BJ (cell line): ENCODE data around the gene CCDC57. TPM values are rescaled to one million over a fixed set of nuclear protein-coding genes. Genes with fewer than 3 reads are reported as not detected.

Experiments
- CTCF ChIA-PET: fragments of 350-600 bp; formaldehyde crosslinking; extraction: SDS; loops from one replicate; lab custom pipeline; 2021; ENCODE audit warnings: antibody characterized with exemption, inconsistent platforms; lab: Yijun Ruan, JAX
- POLR2A ChIA-PET: fragments of 300-600 bp; sonication (Branson Sonifier 250); formaldehyde crosslinking; extraction: SDS; loops from one replicate; lab custom pipeline; 2021; ENCODE audit warnings: antibody characterized with exemption; lab: Charles Lee
- DNase-seq: peaks from one replicate; pipeline ENCODE4 v3.0.0-alpha.2; 2011; ENCODE audit warnings: low read depth
- H3K27me3 ChIP-seq: 2 replicates; pipeline ENCODE4 v1.6.0; 2011; ENCODE audit warnings: low read length; ENCODE audit not compliant: control insufficient read depth, insufficient read depth
- H3K36me3 ChIP-seq: 2 replicates; pipeline ENCODE4 v1.5.1; 2011; ENCODE audit warnings: low read length; ENCODE audit not compliant: control insufficient read depth, insufficient read depth
- H3K4me3 ChIP-seq: 2 replicates; pipeline ENCODE4 v1.5.1; 2011; ENCODE audit warnings: low read depth, mild to moderate bottlenecking, control low read depth, low read length
- CTCF ChIP-seq: IDR thresholded peaks from 2 replicates; pipeline ENCODE4 v1.5.1; 2011; ENCODE audit warnings: low read depth, mild to moderate bottlenecking, control low read depth, inconsistent platforms, low read length, moderate library complexity; ENCODE audit not compliant: insufficient read depth
- polyA plus RNA-seq: library from polyadenylated mRNA; depleted of rRNA; stranded (reverse); fragments of >200 nt; gene quantifications from 2 replicates; pipeline ENCODE4 v1.2.3, GENCODE V29; 2011

Gene CCDC57
- polyA plus RNA-seq, 1 experiment = 15.4 TPM

GRCh38 chr17:82062984-82063368, 149.7 kb downstream of the CCDC57 start:
- Histone ChIP-seq H3K36me3 (peaks cover 37% of the 10 kb centered on the region), H3K27me3 (no peaks in the 10 kb centered on the region), H3K4me3 (no peak overlapping the region)
- no peak for DNase-seq
- ChIA-PET POLR2A (no interaction called here), CTCF (no interaction called here)
- TF ChIP-seq CTCF = no peak

DNA sequence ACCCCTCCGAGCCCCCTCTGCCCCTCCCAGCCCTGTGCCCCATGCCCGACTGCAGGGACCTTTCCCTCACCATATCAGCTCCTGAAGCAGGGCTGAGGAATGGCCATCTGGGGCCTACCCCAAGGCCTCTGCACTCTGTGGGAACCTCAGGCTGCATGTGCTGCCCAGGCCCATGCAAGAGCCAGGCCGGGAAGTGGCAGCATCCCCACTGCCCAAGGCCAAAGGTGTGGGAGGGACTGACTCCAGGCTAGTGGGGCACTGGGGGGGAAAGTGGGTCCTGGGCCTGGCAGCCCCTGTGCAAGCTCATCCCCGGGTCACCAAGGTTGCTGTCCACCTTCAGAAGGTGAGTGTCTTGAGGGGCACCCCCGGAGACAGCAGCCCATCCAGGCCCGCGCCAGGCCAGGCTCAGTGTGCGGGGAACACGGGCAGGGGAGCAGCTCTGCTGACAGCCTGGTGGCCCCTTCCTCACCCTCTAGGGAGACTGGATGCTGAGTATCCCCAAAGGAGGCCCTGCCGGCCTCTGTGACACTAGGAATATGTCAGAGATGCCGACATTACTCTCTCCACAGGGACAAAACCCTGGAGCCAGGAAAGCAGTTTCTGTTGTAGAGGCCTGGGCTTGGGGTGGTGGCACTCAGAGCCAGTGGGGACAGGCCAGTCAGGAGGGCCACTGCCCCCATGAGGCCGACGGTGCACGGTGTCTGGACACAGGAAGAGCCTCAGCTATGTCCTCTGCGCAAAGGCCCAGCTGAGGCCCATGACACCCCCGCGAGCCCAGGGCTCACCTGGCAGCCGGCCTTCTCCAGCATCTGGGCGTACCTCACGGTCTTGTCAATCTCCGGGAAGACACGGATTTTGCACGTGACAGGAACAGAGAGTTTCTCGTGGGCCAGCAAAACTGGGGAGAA, 150.3 kb downstream of the CCDC57 start:
- DNase-seq = no peak
- no peaks in the 10 kb centered on the region for H3K27me3 ChIP-seq
- TF ChIP-seq CTCF = no peak
- peaks cover 40% of the 10 kb centered on the region for H3K36me3 ChIP-seq
- ChIA-PET POLR2A (no interaction called here), CTCF (no interaction called here)
- no peak overlapping the region for H3K4me3 ChIP-seq

DNA sequence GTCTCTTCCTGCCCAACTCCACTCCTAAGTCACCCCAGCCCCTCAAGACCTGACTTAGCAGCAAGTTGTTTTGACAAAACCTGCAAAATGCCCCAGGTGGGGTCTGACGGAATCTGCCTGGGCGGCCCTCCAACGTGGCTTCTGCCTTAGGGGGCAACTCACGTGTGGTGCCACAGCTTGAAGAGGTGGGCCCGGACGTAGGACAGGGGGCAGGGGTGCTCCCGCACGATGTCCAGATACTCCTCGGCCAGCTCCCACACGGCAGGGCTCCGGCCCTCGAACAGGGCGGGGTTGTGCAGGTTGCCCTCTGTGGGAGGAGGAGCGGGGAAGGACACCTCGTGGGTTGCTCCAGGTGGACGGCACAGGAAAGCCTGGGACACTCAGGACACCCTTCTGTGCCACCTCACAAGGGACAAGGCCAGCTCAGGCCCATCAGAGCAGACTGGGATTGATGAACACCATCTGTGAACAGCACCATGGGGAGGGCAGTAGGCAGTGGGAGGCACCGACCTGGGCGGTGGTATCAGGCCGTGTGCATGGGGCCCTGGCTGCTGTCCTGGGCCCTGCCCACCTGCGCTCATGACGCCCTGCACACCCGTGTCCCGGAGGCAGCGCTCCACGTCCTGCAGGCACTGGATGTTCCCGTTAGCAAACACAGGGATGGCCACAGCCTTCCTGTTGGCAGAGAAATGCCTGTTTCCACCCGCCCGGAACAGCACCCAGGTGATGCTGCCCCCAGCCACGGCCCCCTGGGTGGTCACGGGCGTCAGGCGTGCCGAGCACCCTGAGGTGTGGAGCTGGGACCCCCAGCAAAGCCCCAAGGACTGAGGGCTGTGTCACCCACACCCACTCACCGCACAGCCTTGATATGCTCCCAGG, 151.4 kb downstream of the CCDC57 start:
- no peak for DNase-seq
- CTCF ChIA-PET = interaction anchor here (1.0 kb wide), 1 partner anchor 24 kb away, joined by 3 read pairs; the partner anchor contains the start of gene DCXR
- H3K4me3 ChIP-seq = no peak overlapping the region
- POLR2A ChIA-PET = no interaction called here
- no peaks in the 10 kb centered on the region for H3K27me3 ChIP-seq
- TF ChIP-seq CTCF = no peak
- peaks cover 49% of the 10 kb centered on the region for H3K36me3 ChIP-seq

- Histone ChIP-seq H3K36me3 (peaks cover 56% of the 10 kb centered on the region), H3K4me3 (no peak overlapping the region), H3K27me3 (no peaks in the 10 kb centered on the region)
- no peak for TF ChIP-seq CTCF
- CTCF ChIA-PET = interaction anchor here (1.0 kb wide), 1 partner anchor 23 kb away, joined by 3 read pairs; the partner anchor contains the start of gene DCXR
- POLR2A ChIA-PET = no interaction called here
- DNase-seq = no peak
Observed at GRCh38 chr17:82060614-82061013, 152.0 kb downstream of the CCDC57 start.

GRCh38 chr17:82060001-82060380, 152.7 kb downstream of the CCDC57 start:
- ChIA-PET POLR2A (no interaction called here), CTCF (interaction anchor here (2.5 kb wide), 1 partner anchor 30 kb away, joined by 7 read pairs; no protein-coding TSS in a partner anchor)
- DNase-seq = no peak
- TF ChIP-seq CTCF = no peak
- Histone ChIP-seq H3K4me3 (no peak overlapping the region), H3K36me3 (peaks cover 61% of the 10 kb centered on the region), H3K27me3 (no peaks in the 10 kb centered on the region)
